DND-41 (cell line): ENCODE results near the gene NR2F6.

Experiments used
- EZH2 ChIP-seq: IDR thresholded peaks from 3 replicates; pipeline ENCODE4 v1.6.1; 2012; ENCODE audit warnings: borderline replicate concordance, low read depth, mild to moderate bottlenecking, moderate library complexity, low read length, inconsistent platforms; ENCODE audit not compliant: severe bottlenecking
- TF ChIP-seq, protein P1 (sequence below): IDR thresholded peaks from 2 replicates; pipeline ENCODE4 v1.5.1; 2012; ENCODE audit warnings: borderline replicate concordance, low read length, moderate library complexity, mild to moderate bottlenecking; ENCODE audit not compliant: poor library complexity, severe bottlenecking; ENCODE audit errors: extremely low read depth

- TF ChIP-seq, protein P1, sequence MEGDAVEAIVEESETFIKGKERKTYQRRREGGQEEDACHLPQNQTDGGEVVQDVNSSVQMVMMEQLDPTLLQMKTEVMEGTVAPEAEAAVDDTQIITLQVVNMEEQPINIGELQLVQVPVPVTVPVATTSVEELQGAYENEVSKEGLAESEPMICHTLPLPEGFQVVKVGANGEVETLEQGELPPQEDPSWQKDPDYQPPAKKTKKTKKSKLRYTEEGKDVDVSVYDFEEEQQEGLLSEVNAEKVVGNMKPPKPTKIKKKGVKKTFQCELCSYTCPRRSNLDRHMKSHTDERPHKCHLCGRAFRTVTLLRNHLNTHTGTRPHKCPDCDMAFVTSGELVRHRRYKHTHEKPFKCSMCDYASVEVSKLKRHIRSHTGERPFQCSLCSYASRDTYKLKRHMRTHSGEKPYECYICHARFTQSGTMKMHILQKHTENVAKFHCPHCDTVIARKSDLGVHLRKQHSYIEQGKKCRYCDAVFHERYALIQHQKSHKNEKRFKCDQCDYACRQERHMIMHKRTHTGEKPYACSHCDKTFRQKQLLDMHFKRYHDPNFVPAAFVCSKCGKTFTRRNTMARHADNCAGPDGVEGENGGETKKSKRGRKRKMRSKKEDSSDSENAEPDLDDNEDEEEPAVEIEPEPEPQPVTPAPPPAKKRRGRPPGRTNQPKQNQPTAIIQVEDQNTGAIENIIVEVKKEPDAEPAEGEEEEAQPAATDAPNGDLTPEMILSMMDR, result no peak
- TF ChIP-seq EZH2, result no peak
Measured at GRCh38 chr19:17275441-17276175, 29.9 kb upstream of the NR2F6 start.
